Sigmoid colon (tissue), 4 donors: Measurements from ENCODE around the gene PRICKLE2.

ENCODE experiments used
- CTCF ChIP-seq, 4 experiments: fragments of 450-650 bp in 3 of 4; fragments of 200-600 bp in 1 of 4; IDR thresholded peaks; one replicate each; pipeline ENCODE4 v1.5.1; 2016 to 2019; ENCODE audit warnings: antibody characterized with exemption in 4 of 4, mild to moderate bottlenecking in 3 of 4, moderate library complexity in 2 of 4
- EP300 ChIP-seq, 4 donors: sonication (generic); formaldehyde crosslinking; IDR thresholded peaks; one replicate each; pipeline ENCODE4 v1.6.1; 2017; ENCODE audit warnings: antibody characterized with exemption in 4 of 4
- POLR2A ChIP-seq, 2 donors: fragments of 450-650 bp; IDR thresholded peaks; one replicate each; pipeline ENCODE4 v1.6.1; 2016; ENCODE audit warnings: antibody characterized with exemption in 2 of 2, mild to moderate bottlenecking in 2 of 2, moderate library complexity in 2 of 2
- POLR2AphosphoS5 ChIP-seq, 4 donors: sonication (generic); formaldehyde crosslinking; IDR thresholded peaks; one replicate each; pipeline ENCODE4 v1.6.1; 2017; ENCODE audit warnings: antibody characterized with exemption in 4 of 4

GRCh38 chr3:64232821-64233220, 7.6 kb upstream of the PRICKLE2 start:
- TF ChIP-seq CTCF (IDR thresholded peaks at IDR 0.05) (no peak), POLR2A (IDR thresholded peaks at IDR 0.05) (no peak), EP300 (IDR thresholded peaks at IDR 0.05) (no peak), POLR2AphosphoS5 (IDR thresholded peaks at IDR 0.05) (no peak)
